CD14-positive monocyte (primary cell): ENCODE measurements around the gene LDLRAD4. TPM values are rescaled to one million over a fixed set of nuclear protein-coding genes. Genes with fewer than 3 reads are reported as not detected.

ENCODE experiments used
- DNase-seq, 3 donors: peaks; one replicate each; pipeline ENCODE4 v3.0.0-alpha.2; 2011 to 2022
- H2AFZ ChIP-seq: 2 replicates; pipeline ENCODE4 v1.6.0; 2012; ENCODE audit warnings: mild to moderate bottlenecking, low read depth, low read length, inconsistent platforms; ENCODE audit not compliant: insufficient read depth, poor library complexity, severe bottlenecking
- H3K27ac ChIP-seq, 2 donors: 1 replicate in 1 of 2; 2 replicates in 1 of 2; pipeline ENCODE4 v1.5.1; 2012 to 2013; ENCODE audit warnings: low read length in 2 of 2, control low read depth in 1 of 2, inconsistent platforms in 1 of 2, low read depth in 1 of 2, mild to moderate bottlenecking in 1 of 2
- H3K27me3 ChIP-seq, 2 donors: one replicate each; pipeline versions ENCODE4 v1.6.0 to v1.6.1; 2011 to 2013; ENCODE audit warnings: low read length in 2 of 2; ENCODE audit not compliant: control insufficient read depth in 2 of 2, insufficient read depth in 2 of 2
- H3K36me3 ChIP-seq, 2 donors: replicated peaks in 1 of 2; 1 replicate in 1 of 2; 2 replicates in 1 of 2; pipeline versions ENCODE4 v1.5.1 to v1.6.1; 2012 to 2013; ENCODE audit warnings: low read length in 2 of 2, control low read depth in 1 of 2, inconsistent platforms in 1 of 2, mild to moderate bottlenecking in 1 of 2; ENCODE audit not compliant: insufficient read depth in 2 of 2, control insufficient read depth in 1 of 2
- H3K4me1 ChIP-seq, 2 donors: 1 replicate in 1 of 2; 2 replicates in 1 of 2; pipeline versions ENCODE4 v1.5.1 to v1.6.1; 2012 to 2013; ENCODE audit warnings: low read length in 2 of 2, control low read depth in 1 of 2, inconsistent platforms in 1 of 2, mild to moderate bottlenecking in 1 of 2, moderate library complexity in 1 of 2; ENCODE audit not compliant: insufficient read depth in 2 of 2, control insufficient read depth in 1 of 2
- H3K4me2 ChIP-seq: replicated peaks from 2 replicates; pipeline ENCODE3; 2012; ENCODE audit warnings: low read length, moderate library complexity, mild to moderate bottlenecking; ENCODE audit not compliant: poor library complexity, severe bottlenecking; ENCODE audit errors: extremely low read depth
- H3K4me3 ChIP-seq, 3 experiments: fragments of 200-600 bp in 1 of 3; sonication (generic) in 1 of 3; replicated peaks in 1 of 3; 1 replicate in 2 of 3; 2 replicates in 1 of 3; pipeline ENCODE4 v1.5.1; 2011 to 2013; ENCODE audit warnings: low read length in 3 of 3, mild to moderate bottlenecking in 3 of 3, control low read depth in 2 of 3, low read depth in 2 of 3, inconsistent platforms in 1 of 3, moderate library complexity in 1 of 3
- H3K79me2 ChIP-seq: 2 replicates; pipeline ENCODE4 v1.6.0; 2012; ENCODE audit warnings: mild to moderate bottlenecking, control low read depth, inconsistent platforms, low read length, moderate library complexity; ENCODE audit not compliant: insufficient read depth
- H3K9ac ChIP-seq: 2 replicates; pipeline ENCODE4 v1.6.0; 2017; ENCODE audit warnings: low read length, mild to moderate bottlenecking; ENCODE audit not compliant: insufficient read depth, poor library complexity, severe bottlenecking
- H3K9me3 ChIP-seq, 2 donors: replicated peaks in 1 of 2; 1 replicate in 1 of 2; 2 replicates in 1 of 2; pipeline versions ENCODE4 v1.5.1 to v1.6.1; 2012 to 2013; ENCODE audit warnings: low read length in 2 of 2, control low read depth in 1 of 2; ENCODE audit not compliant: control insufficient read depth in 1 of 2, insufficient read depth in 1 of 2
- H4K20me1 ChIP-seq: 2 replicates; pipeline ENCODE4 v1.6.0; 2012; ENCODE audit warnings: mild to moderate bottlenecking, low read length, control low read depth, moderate library complexity; ENCODE audit not compliant: insufficient read depth
- H3K27ac Mint-ChIP-seq, 7 donors: one replicate each; pipeline ENCODE4 v1.8.0; 2020; ENCODE audit warnings: mild to moderate bottlenecking in 7 of 7, mixed read lengths in 7 of 7, moderate library complexity in 6 of 7, inconsistent platforms in 2 of 7
- H3K27me3 Mint-ChIP-seq, 3 donors: one replicate each; pipeline ENCODE4 v1.8.0; 2021 to 2022; ENCODE audit warnings: low read depth in 3 of 3, mild to moderate bottlenecking in 3 of 3, mixed read lengths in 3 of 3, moderate library complexity in 3 of 3, inconsistent platforms in 1 of 3
- H3K36me3 Mint-ChIP-seq, 2 donors: one replicate each; pipeline ENCODE4 v1.8.0; 2020; ENCODE audit warnings: mixed read lengths in 2 of 2, inconsistent platforms in 1 of 2, mild to moderate bottlenecking in 1 of 2
- H3K4me1 Mint-ChIP-seq: one replicate; pipeline ENCODE4 v1.8.0; 2020; ENCODE audit warnings: mild to moderate bottlenecking, mixed read lengths
- H3K4me3 Mint-ChIP-seq, 2 donors: one replicate each; pipeline ENCODE4 v1.8.0; 2020; ENCODE audit warnings: mild to moderate bottlenecking in 2 of 2, mixed read lengths in 2 of 2, moderate library complexity in 1 of 2
- H3K9me3 Mint-ChIP-seq, 7 donors: one replicate each; pipeline ENCODE4 v1.8.0; 2020 to 2022; ENCODE audit warnings: mixed read lengths in 7 of 7, mild to moderate bottlenecking in 6 of 7, moderate library complexity in 6 of 7, inconsistent platforms in 2 of 7
- CTCF ChIP-seq: fragments of 200-600 bp; IDR thresholded peaks from one replicate; pipeline ENCODE4 v1.8.0; 2022; ENCODE audit warnings: antibody characterized with exemption, mild to moderate bottlenecking
- WGBS: methylation state at CpG from one replicate; pipeline ENCODE4 v1.1.5; 2013; ENCODE audit warnings: missing lambda C conversion rate; ENCODE audit not compliant: insufficient coverage; 5-methylcytosine and 5-hydroxymethylcytosine counted together
- intact Hi-C, 2 donors: fragments of 100-400 bp; cut with micrococcal nuclease; formaldehyde crosslinking; loops; one replicate each; pipeline versions ENCODE4 v1.15.0 to v1.15.1; 2023
- polyA plus RNA-seq, 3 donors: library from polyadenylated mRNA; depleted of rRNA in 1 of 3; unstranded in 2 of 3; stranded (reverse) in 1 of 3; fragments of 300-500 nt in 2 of 3; fragments of >200 nt in 1 of 3; fragmentation: Illumina TruSeq in 2 of 3; gene quantifications; 1 replicate in 2 of 3; 2 replicates in 1 of 3; pipeline ENCODE4 v1.2.3, GENCODE V29; 2012 to 2021

LDLRAD4 gene
- polyA plus RNA-seq, 3 donors, result 13.5 to 15.4 (median 13.8) TPM

- no peak overlapping the region for H3K27ac ChIP-seq
- H2AFZ ChIP-seq, result no peak overlapping the region
- peaks cover 0 to 2% (median 0%) of the 10 kb centered on the region in 7 donors for H3K9me3 Mint-ChIP-seq
- no peak overlapping the region for H3K4me3 ChIP-seq
- H4K20me1 ChIP-seq, result peaks cover 8% of the 10 kb centered on the region
- peaks cover 10% of the 10 kb centered on the region for H3K4me1 Mint-ChIP-seq
- no peak for TF ChIP-seq CTCF
- no peak overlapping the region for H3K4me2 ChIP-seq
- H3K79me2 ChIP-seq, result no peaks in the 10 kb centered on the region
- no peak for DNase-seq
- H3K4me1 ChIP-seq, result peaks cover 7 to 12% of the 10 kb centered on the region in 2 donors
- intact Hi-C loops, result no loop called here
- no peak overlapping the region for H3K4me3 Mint-ChIP-seq
- WGBS, result 87% methylated on average over 17 of the region's 25 CpGs
- H3K27ac Mint-ChIP-seq, result no peak overlapping the region
- H3K36me3 Mint-ChIP-seq, result no peaks in the 10 kb centered on the region
- H3K9ac ChIP-seq, result no peak overlapping the region
- peaks cover 0 to 5% (median 3%) of the 10 kb centered on the region in 3 donors for H3K27me3 Mint-ChIP-seq
- no peaks in the 10 kb centered on the region for H3K27me3 ChIP-seq
- H3K36me3 ChIP-seq, result no peaks in the 10 kb centered on the region
- H3K9me3 ChIP-seq, result no peaks in the 10 kb centered on the region
Measured at GRCh38 chr18:13440277-13441248, 222.0 kb downstream of the LDLRAD4 start.

- Mint-ChIP-seq H3K27me3 (peaks cover 0 to 5% (median under 1%) of the 10 kb centered on the region in 3 donors), H3K9me3 (peaks cover 0 to 2% (median 0%) of the 10 kb centered on the region in 7 donors), H3K4me1 (peaks cover 10% of the 10 kb centered on the region), H3K27ac (no peak overlapping the region), H3K4me3 (no peak overlapping the region), H3K36me3 (no peaks in the 10 kb centered on the region)
- Histone ChIP-seq H4K20me1 (peaks cover 8% of the 10 kb centered on the region), H3K4me1 (peaks cover 5 to 9% of the 10 kb centered on the region in 2 donors), H3K27me3 (no peaks in the 10 kb centered on the region), H3K9ac (no peak overlapping the region), H3K4me2 (no peak overlapping the region), H3K9me3 (no peaks in the 10 kb centered on the region), H3K4me3 (no peak overlapping the region), H2AFZ (no peak overlapping the region), H3K36me3 (no peaks in the 10 kb centered on the region), H3K27ac (no peak overlapping the region), H3K79me2 (no peaks in the 10 kb centered on the region)
- 92% methylated on average over 2 of the region's 3 CpGs for WGBS
- no peak for DNase-seq
- intact Hi-C loops, result no loop called here
- TF ChIP-seq CTCF, result no peak
Measured at GRCh38 chr18:13441736-13442135, 223.2 kb downstream of the LDLRAD4 start.
